ENCODE data around the gene KIF21A.
"Not testable (repeated sequence)": the region's sequence is repeated elsewhere in the genome, so short reads cannot be mapped to it uniquely, and the experiment has no call there.

KIF21A gene, protein sequence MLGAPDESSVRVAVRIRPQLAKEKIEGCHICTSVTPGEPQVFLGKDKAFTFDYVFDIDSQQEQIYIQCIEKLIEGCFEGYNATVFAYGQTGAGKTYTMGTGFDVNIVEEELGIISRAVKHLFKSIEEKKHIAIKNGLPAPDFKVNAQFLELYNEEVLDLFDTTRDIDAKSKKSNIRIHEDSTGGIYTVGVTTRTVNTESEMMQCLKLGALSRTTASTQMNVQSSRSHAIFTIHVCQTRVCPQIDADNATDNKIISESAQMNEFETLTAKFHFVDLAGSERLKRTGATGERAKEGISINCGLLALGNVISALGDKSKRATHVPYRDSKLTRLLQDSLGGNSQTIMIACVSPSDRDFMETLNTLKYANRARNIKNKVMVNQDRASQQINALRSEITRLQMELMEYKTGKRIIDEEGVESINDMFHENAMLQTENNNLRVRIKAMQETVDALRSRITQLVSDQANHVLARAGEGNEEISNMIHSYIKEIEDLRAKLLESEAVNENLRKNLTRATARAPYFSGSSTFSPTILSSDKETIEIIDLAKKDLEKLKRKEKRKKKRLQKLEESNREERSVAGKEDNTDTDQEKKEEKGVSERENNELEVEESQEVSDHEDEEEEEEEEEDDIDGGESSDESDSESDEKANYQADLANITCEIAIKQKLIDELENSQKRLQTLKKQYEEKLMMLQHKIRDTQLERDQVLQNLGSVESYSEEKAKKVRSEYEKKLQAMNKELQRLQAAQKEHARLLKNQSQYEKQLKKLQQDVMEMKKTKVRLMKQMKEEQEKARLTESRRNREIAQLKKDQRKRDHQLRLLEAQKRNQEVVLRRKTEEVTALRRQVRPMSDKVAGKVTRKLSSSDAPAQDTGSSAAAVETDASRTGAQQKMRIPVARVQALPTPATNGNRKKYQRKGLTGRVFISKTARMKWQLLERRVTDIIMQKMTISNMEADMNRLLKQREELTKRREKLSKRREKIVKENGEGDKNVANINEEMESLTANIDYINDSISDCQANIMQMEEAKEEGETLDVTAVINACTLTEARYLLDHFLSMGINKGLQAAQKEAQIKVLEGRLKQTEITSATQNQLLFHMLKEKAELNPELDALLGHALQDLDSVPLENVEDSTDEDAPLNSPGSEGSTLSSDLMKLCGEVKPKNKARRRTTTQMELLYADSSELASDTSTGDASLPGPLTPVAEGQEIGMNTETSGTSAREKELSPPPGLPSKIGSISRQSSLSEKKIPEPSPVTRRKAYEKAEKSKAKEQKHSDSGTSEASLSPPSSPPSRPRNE (N-terminal part only)

DNA sequence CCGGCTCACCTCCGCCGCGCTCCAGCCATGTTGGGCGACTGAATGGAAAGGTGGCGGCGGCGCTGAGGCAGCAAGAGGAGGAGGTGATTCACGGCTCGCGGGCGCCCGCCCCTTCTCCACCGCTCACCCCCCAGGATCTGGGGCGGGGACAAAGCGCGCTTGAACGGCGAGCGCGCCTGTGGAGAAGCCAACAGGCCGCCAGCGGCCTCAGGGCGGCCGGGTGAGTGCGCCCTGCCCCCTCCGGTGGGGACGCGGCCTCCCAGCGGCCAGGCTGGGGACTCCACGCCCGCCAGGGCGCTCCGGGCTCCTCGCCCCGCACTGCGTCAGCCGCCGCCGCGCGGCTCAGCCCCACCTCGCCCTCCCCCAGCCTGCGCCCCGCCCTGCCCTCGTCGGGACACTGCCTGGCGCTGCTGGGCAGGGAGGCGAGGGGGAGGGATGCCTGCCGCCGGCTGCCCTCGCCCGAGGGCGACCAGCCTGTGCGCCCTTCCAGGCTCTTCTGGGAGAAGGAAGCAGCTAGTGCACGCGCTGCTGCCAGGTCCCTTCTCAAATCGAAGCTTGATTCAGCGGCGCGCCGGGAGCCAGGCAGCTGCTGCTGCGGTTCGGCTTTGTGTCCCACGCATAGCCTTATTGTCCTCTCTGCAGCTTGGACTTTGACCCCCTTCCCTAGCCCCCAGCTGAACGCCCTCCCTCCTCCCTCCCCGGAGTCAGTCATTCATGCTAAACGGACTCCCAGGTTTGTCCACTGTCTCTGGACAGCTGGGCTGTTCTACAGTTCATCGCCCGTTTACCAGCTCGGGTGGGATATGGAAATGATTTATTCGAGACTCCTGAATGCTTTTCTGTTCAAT, at the start of gene KIF21A:
KIF21A (minus strand) TSS at position 40 of the 848 bp plus-strand sequence. CDS start 150 bp downstream, outside the sequence.
- peak; percentile 92 for DNase-seq (ENCODE audit: low spot score)

DNA sequence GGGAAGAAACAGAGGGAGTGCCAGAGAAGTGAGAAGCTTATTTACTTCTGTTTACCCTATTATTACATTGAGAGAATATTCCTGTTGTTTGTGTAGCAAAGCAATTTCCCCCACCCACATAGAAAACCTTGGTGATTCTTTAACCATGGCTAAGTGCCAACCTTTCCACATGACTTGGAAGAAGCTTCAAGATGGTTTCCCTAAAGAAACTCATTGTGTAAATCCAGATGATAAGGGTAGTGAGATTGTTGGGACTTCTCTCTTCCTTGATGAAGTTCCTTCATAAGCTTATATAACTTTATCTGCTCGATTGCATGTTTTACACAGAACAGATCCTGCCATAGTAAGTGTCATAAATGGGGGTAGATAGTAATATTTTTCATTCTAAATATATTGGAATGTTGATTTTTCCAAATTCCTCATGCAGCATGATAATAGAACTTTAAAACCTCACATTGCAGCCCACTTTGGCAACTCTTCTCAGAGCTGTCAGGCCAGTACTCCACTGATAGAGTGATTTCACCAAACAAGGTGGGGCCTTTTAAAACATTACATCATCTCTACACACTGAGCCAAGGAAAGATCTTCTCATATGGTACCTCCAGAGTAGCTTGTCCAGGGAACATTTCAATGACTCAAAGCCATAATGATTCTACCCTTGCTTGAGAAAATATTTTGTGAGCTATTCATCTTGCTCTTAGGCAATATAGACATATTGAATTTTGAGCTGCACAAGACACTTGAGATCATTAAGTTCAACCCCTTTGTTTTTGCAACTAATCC, 47.8 kb upstream of the KIF21A start:
- no peak for DNase-seq (ENCODE audit: low spot score)

DNA sequence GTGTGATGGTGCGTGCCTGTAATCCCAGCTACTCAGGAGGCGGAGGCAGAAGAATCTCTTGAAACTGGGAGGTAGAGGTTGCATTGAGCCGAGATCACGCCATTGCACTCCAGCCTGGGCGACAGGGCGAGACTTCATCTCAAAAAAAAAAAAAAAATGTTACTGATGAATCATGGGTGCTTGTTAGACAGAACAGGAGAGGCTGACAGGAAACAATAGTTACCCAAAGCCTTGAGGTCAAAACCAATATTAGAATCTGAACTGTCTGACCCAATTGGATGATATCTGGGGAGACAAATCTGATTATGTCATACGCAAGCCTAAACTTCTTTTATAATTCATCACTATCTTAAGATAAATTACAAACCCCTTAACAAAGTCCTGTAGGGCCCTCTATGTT, 40.7 kb upstream of the KIF21A start:
- DNase-seq (ENCODE audit: low spot score) = no peak

DNA sequence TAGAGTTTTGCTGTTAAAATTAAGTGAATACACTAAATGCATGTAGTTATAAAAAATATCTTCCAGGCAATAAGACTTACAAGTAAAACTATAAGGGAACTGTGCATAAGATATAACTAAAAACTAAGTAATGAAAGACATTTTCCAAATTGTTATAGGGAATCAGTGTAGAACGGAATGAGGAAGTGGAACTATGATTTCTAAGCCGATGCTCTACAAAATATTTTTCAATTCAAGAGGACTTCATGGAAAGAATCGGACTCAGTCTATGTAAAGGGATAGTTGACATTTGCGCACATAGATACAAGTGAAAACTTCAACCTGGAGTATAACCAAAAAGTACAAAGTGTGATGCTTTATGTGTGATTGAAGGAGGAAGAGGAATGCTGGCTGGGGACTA, 40.1 kb upstream of the KIF21A start:
- no peak for DNase-seq (ENCODE audit: low spot score)

DNA sequence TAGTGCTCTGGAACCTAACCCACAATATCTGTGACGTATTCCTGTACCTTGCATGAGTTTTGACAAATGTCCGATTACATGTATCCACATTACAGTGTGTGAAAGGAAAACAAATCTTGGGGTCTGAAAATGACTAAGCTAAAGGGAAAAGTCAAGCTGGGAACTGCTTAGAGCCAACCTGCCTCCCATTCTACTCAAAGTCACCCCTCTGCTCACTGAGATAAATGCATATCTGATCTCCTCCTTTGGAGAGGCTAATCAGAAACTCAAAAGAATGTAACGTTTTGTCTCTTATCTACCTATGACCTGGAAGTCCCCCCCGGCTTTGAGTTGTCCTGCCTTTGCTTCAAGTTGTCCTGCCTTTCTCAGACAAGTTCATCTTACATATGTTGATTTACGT, 34.0 kb upstream of the KIF21A start:
- DNase-seq (ENCODE audit: low spot score) = no peak

DNA sequence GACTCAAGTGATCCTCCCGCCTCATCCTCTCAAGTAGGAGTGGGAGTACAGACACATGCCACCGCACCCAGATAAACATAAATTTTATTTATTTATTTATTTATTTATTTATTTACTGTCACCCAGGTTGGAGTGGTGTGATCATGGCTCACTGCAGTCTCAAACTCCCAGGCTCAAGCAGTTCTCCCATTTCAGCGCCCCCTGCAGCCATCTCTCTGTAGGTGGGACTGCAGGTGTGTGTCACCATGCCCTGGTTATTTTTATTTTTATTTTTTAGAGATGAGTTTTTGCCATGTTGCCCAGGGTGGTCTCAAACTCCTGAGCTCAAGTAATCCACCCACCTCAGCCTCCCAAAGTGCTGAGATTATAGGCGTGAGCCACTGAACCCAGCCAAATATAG, 33.2 kb upstream of the KIF21A start:
- no peak for DNase-seq (ENCODE audit: low spot score)

DNA sequence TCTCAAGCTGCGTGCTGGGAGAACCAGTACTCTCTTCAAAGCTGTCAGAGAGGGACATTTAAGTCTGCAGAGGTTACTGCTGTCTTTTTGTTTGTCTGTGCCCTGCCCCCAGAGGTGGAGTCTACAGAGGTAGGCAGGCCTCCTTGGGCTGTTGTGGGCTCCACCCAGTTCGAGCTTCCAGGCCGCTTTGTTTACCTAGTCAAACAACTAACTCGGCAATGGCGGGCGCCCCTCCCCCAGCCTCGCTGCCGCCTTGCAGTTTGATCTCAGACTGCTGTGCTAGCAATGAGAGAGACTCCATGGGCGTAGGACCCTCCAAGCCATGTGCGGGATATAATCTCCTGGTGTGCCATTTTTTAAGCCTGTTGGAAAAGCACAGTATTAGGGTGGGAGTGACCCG, 32.2 kb upstream of the KIF21A start:
- not testable (repeated sequence) for DNase-seq (ENCODE audit: low spot score)

DNA sequence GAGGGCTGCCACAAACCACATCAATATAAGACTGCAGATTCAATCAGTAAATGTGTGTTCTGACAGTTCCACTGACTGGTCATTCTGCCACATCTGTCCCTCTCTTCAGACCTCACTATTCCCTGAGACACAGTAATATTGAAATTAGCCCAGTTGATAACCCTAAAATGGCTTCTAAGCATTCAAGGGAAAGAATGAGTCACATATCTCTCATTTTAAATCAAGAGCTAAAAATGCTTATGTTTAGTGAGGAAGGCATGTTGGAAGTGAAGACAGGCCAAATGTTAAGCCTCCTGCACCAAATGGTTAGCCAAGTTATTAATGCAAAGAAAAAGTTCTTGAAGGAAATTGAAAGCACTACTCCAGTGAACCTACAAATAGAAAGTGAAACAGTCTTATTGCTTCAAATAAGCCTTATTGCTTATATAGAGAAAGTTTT, 24.5 kb upstream of the KIF21A start:
- DNase-seq (ENCODE audit: low spot score) = peak; percentile 30

DNA sequence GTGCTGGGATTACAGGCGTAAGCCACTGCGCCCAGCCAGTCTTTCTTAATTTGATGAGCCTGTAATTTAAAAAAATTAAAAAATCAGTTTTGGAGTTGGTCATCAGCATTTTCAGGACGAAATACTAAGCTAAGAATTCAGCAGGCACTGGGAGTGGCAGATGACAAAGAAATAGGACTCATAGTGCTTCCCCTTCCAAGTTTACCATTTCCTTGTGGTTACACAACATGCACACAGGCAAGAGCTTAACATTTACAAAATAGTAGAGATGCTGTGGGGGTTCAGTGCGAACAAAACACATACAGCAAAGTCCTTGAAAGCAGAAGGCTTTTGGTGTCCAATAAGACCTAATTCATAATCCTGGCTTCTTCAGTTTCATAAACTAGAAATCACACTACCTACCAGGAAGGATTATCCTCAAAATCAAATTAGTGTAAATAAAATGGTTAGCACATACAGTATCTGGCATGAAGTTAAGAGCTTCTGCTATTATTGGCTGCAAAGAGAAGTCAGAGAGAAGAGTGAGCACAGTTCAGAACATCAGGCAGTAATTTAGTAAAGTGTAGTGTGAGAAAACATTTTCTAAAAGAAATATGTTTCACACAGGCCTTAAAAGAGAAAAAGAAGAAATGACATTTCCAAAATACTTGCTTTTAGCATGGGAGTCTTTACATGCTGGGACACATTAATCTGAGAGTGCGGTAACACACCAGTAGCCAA, 22.2 kb upstream of the KIF21A start:
- DNase-seq (ENCODE audit: low spot score) = no peak

DNA sequence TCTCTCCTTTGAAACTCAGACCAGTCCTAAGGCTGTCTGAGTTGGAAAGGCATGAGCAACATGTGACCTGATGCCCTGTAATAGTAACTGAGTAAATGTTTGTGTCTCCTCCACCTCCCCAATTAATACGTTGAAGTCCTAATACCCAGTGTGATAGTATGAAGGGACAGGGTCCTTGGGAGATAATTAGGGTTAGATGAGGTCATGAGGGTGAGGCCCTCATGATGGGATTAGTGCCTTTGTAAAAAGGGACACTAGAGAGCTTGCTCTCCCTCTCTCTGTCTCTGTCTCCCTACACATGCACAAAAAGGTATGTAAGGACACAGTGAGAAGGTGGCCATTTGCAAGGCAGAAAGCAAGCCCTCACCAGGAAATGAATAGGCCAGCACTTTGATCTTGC, 18.1 kb upstream of the KIF21A start:
- no peak for DNase-seq (ENCODE audit: low spot score)

DNA sequence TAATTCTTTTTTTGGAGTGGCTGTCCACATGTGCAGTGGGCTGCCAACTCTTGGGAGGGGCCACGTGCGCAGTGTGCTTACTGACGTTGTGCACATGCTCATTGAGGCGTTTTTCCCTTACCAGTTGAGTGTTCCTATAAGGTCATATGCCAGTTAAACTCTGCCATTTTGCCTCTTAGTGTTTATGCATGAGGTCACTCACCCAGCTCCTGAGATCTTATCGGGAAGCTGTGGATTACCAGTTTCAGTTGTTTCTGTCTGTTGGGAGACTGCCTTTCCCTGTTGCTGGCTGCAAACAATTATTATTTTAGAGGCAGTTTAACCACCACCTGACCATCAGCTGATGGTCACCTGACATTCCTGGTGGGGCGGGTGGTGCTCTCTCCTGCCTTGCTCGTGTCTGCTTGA, 16.1 kb upstream of the KIF21A start:
- no peak for DNase-seq (ENCODE audit: low spot score)

DNA sequence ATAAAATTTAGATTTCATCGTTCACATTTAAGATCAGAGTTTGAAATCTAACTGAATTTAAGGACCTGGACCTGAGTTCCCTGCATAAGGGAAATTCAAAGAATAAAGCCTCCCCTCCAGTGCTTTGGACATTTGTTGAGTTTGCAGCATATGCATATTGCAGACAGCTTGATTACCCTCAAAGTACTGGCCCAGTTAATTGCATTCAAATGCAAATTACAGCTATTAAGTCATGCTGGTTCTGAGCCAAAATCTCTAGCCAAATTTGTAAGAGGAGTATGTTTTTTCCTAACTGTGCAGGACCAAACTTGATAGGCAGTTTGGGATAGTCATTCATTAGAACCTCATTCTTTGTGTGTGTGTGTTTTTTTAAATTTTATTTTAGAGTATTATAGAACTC, 9.1 kb upstream of the KIF21A start:
- DNase-seq (ENCODE audit: low spot score) = no peak

DNA sequence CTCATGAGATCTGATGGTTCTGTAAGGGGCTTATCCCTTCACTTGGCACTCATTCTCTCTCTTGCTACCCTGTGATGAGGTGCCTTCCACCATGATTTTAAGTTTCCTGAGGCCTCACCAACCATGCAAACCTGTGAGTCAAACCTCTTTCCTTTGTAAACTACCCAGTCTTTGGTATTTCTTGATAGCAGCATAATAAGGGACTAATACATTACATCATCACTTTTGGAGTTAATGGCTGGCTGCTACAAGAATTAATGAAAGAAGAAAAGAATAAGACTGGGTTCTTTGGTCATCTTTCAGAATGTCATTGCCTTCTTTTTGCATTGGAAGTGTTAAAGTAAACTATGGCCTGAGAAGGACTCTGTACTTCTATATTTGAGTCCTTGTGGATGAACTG, 5.1 kb upstream of the KIF21A start:
- DNase-seq (ENCODE audit: low spot score) = no peak

DNA sequence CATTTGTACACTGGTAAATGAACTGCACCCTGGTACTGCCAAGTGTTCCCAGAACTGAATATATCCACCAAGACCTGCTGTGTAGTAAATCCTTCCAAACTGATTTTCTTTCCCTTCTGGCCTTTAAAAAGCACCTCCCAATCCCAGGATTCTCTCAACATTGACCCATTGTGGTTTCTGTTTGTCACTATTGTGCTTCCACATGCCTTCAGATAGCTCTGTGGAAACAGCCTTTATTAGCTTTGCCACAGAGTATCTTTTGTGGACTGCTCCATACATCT, 949 bp upstream of the KIF21A start:
- no peak for DNase-seq (ENCODE audit: low spot score)

DNA sequence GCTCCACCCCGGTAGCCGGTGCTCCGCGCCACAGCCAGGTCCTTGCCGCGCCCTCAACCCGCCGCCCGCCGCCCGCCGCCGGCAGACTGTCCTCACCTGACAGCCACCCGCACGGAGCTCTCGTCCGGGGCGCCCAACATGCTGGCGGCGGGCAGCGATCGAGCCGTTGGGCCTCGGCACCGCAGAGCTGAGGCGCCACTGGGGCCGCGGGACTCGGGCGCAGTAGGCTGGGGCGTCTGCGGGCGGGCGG, 164 bp downstream of the KIF21A start:
- DNase-seq (ENCODE audit: low spot score) = no peak

DNA sequence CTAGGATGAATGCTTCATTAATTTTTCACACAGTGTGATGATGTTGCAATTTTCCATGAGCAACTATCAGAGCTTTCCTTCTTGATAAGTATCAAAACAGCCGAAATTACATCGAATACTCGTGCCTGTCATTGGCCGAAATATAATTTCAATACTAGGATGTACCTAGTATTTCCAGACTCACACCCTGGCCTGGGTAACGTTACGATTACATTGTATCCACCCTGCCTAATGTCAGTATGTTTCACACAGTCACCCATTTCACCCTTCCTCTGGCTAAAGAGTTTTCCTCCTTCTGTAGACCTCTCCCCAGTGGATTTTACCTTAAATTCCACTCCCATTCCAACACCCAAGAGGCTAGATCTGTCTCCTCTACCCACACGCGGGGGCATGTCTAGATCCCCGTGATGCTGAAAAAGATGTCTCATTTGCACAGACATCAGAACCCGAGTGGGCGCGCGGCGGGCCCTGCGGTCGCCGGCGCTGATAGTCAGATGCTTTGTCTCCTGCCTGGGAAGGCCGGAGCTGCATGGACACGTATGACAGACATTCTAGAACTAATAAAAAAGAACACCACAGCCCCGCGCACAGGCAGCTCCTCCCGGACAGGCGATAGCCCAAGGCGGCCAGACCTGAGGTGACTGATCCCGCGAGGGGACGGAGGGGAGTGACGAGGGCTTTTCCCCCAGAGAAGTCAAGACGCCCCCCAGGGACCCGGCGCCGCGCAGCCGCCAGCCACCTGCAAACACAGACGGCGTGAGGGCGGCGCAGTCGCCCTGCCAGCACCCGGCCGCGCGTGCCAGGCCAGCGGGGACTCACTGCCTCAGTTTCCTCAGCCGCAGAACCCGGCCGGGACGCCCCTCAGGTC, 723 bp downstream of the KIF21A start:
- peak; percentile 22 for DNase-seq (ENCODE audit: low spot score)

DNA sequence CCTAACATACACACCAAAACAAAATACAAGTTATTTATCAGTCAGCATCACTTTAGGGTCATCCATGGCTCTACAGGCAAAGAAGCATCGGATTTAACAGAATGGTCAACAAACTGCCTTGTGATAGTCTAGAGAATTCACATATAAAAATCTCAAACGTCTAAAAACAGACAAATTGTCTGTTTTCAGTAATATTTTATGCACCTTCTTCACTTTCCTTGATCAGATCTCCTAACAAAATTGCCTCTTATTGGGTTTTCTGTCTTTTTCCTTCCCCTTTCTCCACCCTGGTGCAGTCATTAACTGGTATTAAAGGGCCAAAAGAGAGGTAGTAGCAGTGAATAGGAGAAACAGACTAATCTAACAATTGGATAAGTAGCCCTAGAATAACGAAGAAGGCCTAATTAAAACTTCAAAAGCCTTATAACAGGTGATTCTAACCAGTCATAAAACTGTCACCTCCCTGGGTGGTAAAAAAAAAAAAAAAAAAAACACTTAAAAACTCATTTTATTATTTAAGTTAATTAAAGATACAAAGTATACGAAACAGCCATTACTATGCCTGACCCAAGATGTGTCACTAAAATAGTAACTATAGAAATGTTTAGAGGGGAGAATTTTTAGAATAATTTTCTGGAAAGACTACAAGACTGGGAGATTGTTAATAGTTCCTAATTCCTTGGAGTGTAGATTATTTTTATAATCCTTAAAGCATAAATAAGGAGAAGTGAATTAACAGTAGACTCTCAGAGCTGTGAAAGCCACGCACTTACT, 1.5 kb downstream of the KIF21A start:
- no peak for DNase-seq (ENCODE audit: low spot score)

DNA sequence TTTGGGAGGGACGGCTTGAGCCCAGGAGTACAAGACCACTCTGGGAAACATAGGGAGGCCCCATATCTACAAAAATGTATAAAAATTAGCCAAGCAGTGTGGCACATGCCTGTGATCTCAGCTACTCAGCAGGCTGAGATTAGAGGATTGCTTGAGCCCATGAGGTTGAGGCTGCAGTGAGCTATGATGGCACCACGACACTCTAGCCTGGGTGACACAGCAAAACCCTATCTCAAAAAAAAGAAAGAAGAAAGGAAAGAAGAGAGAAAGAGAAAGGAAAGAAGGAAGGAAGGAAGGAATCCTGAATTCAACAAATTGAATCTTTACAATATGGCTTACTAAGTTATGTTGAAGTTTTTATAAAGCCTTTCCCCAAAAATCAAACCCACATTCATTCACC, 2.1 kb downstream of the KIF21A start:
- no peak for DNase-seq (ENCODE audit: low spot score)

DNA sequence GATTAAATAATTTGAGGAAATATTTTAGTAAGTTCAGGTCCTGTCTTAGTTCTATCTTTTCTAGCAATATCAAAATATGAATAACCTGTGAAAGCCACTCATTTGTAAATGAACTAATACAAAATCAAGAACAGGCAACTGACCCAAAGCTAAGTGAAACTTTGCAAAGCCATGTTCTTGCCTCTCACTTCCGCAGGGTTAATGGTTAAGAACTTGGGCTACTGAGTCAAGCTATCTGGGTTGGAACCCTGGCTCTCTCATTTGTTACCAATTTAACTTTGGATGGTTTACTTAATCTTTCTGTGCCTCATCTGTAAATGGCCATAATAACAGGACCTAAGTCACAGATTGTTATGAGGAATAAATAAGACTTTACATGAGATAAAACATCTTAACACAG, 2.8 kb downstream of the KIF21A start:
- DNase-seq (ENCODE audit: low spot score) = no peak

All from CD4-positive, alpha-beta T cell treated with Interleukin-15 for 4 hours (primary cell).